ENCODE data around the gene HOXA5. TPM values are rescaled to one million over a fixed set of nuclear protein-coding genes. Genes with fewer than 3 reads are reported as not detected.

Gene HOXA5
- total RNA-seq, 6 experiments from 2014 or later: 0.18 to 1.5 (median 0.65) TPM

GRCh38 chr7:27137640-27138315 lies 5.7 kb downstream of the HOXA5 start:
- Histone ChIP-seq H3K4me3 (no peak overlapping the region), H3K27me3 (peaks cover 5 to 47% of the 10 kb centered on the region in 2 donors), H3K27ac (no peak overlapping the region), H3K9me3 (no peaks in the 10 kb centered on the region), H3K4me1 (no peaks in the 10 kb centered on the region), H3K36me3 (no peaks in the 10 kb centered on the region)
- DNase-seq (no peak), ATAC-seq (no peak)
- no peak for TF ChIP-seq POLR2A (IDR thresholded peaks at IDR 0.05)
- TF ChIP-seq, protein P1, sequence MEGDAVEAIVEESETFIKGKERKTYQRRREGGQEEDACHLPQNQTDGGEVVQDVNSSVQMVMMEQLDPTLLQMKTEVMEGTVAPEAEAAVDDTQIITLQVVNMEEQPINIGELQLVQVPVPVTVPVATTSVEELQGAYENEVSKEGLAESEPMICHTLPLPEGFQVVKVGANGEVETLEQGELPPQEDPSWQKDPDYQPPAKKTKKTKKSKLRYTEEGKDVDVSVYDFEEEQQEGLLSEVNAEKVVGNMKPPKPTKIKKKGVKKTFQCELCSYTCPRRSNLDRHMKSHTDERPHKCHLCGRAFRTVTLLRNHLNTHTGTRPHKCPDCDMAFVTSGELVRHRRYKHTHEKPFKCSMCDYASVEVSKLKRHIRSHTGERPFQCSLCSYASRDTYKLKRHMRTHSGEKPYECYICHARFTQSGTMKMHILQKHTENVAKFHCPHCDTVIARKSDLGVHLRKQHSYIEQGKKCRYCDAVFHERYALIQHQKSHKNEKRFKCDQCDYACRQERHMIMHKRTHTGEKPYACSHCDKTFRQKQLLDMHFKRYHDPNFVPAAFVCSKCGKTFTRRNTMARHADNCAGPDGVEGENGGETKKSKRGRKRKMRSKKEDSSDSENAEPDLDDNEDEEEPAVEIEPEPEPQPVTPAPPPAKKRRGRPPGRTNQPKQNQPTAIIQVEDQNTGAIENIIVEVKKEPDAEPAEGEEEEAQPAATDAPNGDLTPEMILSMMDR (IDR thresholded peaks at IDR 0.05): no peak
- intact Hi-C loops (cut with DNase I): no loop called here
- 59% methylated on average over 2 of the region's 2 CpGs for WGBS (ENCODE audit: insufficient coverage, low coverage, low lambda C conversion rate, missing lambda C conversion rate)

DNA sequence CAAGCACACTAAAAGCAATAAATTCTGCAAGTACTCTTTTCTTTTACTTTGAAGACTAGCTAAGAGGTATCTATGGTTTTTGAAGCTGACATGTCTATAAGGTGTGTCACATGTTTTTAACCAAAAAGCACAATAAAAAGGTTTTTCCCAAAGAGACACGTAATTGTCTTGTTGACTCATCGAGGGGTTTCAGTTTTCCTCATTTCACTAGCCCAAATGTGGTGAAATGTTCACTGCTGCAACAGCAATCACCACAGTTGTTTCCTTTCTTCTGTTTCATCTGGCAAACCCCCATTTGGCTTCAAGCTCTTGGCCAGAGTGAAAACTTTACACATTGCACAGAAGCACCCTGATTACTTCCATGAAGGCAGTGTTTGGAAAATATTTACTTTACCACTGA lies 9.1 kb downstream of the HOXA5 start:
- Histone ChIP-seq H3K27ac (no peak overlapping the region), H3K27me3 (peaks cover 3 to 34% of the 10 kb centered on the region in 2 donors), H3K36me3 (no peaks in the 10 kb centered on the region), H3K4me1 (no peaks in the 10 kb centered on the region), H3K4me3 (no peak overlapping the region), H3K9me3 (no peaks in the 10 kb centered on the region)
- DNase-seq: no peak
- TF ChIP-seq POLR2A (IDR thresholded peaks at IDR 0.05): no peak
- TF ChIP-seq, protein P1 (IDR thresholded peaks at IDR 0.05): no peak
- intact Hi-C loops (cut with DNase I): no loop called here
- WGBS (ENCODE audit: insufficient coverage, low coverage, low lambda C conversion rate, missing lambda C conversion rate): 20% methylated on average over 2 of the region's 2 CpGs
- no peak for ATAC-seq

GRCh38 chr7:27133409-27134231 lies 9.9 kb downstream of the HOXA5 start:
- no peaks in the 10 kb centered on the region for H3K36me3 ChIP-seq
- no peak overlapping the region for H3K27ac ChIP-seq
- H3K4me1 ChIP-seq: no peaks in the 10 kb centered on the region
- no peaks in the 10 kb centered on the region for H3K9me3 ChIP-seq
- TF ChIP-seq, protein P1 (IDR thresholded peaks at IDR 0.05): no peak
- TF ChIP-seq POLR2A (IDR thresholded peaks at IDR 0.05): no peak
- ATAC-seq (no peak), DNase-seq (no peak)
- intact Hi-C loops (cut with DNase I): no loop called here
- no peak overlapping the region for H3K4me3 ChIP-seq
- WGBS (ENCODE audit: insufficient coverage, low coverage, low lambda C conversion rate, missing lambda C conversion rate): 30% methylated on average over 18 of the region's 18 CpGs
- H3K27me3 ChIP-seq: peaks cover 0 to 31% of the 10 kb centered on the region in 2 donors

DNA sequence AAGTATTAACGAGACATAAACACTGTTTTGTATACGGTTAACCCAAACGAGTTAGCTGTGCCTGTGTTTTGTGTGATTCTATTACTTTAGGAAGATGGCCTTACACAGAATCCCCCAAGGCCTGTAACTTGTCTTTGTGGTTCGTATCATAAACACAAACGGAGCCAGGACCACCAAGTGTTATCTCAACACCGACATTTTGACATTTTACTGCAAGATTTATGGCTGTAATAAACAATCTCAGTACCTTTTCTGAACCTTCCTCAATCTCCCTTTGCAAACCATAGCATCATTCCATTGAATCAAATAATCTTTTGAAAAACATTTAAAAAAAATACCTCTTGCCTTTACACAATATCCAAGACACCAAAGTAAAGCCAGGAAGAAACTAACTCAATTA lies 10.5 kb downstream of the HOXA5 start:
- Histone ChIP-seq H3K27me3 (peaks cover 0 to 27% of the 10 kb centered on the region in 2 donors), H3K9me3 (no peaks in the 10 kb centered on the region), H3K27ac (no peak overlapping the region), H3K4me1 (no peaks in the 10 kb centered on the region), H3K4me3 (no peak overlapping the region), H3K36me3 (no peaks in the 10 kb centered on the region)
- WGBS (ENCODE audit: insufficient coverage, low coverage, low lambda C conversion rate, missing lambda C conversion rate): 30% methylated on average over 6 of the region's 6 CpGs
- no peak for DNase-seq
- no peak for ATAC-seq
- intact Hi-C loops (cut with DNase I): no loop called here
- no peak for TF ChIP-seq POLR2A (IDR thresholded peaks at IDR 0.05)
- TF ChIP-seq, protein P1 (IDR thresholded peaks at IDR 0.05): no peak
